NAMALWA (cell line): Measurements from ENCODE around the gene EFEMP1.
"Not testable (repeated sequence)": the region's sequence is repeated elsewhere in the genome, so short reads cannot be mapped to it uniquely, and the experiment has no call there.

ENCODE experiments used
- DNase-seq: peaks from one replicate; pipeline ENCODE4 v3.0.0-alpha.2; 2015; ENCODE audit warnings: low spot score

Gene EFEMP1

DNA sequence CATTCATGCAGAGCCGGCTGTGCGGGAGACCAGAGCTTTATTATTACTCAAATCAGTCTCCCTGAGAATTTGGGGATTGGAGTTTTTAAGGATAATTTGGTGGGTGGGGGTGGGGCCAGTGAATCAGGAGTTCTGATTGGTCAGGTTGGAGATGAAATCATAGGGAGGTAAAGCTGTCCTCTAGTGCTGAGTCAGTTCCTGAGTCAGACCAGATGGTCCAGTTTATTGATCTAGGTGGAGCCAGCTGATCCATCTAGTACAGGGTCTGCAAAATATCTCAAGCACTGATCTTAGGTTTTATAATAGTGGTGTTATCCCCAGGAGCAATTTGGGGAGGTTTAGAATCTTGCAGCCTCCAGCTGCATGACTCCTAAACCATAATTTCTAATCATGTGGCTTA, 96.2 kb downstream of the EFEMP1 start:
- not testable (repeated sequence) for DNase-seq

DNA sequence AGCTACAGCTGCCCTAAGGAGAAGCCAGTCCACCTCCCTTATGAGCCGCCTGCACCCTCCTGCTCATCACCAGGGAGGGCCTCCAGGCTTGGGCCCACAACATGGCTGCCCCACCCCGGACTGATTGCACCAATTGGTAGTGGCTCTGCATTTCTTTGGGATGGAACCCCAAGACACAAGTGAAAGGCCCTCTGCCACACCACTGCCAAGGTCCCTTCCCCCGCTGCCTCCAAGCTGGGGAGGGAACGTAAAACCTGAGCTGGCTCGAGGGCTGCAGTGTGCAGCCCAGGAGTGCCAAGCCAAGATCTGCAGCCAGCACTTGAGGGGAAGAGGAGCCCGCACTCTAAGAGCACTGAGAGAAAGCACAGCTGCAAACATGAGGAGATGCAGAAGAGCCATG, 97.3 kb downstream of the EFEMP1 start:
- DNase-seq, result no peak

DNA sequence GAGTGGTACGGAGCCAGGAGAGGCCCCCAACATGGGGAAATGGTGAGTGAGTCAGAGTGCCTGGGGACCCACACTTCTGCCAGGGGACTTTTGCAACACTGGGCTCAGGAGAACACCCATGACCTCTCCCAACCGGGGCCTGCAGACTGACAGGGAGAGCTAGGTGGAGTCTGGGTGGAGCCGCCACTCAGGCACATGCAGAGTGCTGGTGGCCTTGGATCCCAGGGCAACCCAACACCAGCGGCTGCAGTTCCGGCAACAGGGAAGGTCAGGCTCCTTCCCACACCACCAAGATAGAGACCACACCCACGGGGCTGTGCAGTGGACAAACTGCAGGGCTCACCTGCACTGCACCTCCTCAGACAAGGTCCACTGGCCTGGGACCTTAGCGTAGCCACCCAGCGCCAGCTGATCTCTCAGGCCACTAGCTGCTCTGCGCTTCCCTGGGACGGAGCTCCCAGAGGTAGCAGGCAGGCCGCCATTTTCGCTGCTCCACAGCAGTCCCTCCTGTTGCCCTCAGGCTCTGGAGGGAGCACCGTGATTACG, 99.0 kb downstream of the EFEMP1 start:
- DNase-seq, result no peak
